OCI-LY7 (cell line): ENCODE results near the gene UTS2R. TPM values are rescaled to one million over a fixed set of nuclear protein-coding genes. Genes with fewer than 3 reads are reported as not detected.

Source experiments
- BruUV-seq: library from RNA; stranded (reverse); fragments of 400-500 nt; replicated peaks from 2 replicates; lab custom pipeline; 2021; lab: Mats Ljungman, UMichigan
- CTCF ChIA-PET: fragments of 300-600 bp; sonication (Branson Sonifier 250); formaldehyde crosslinking; loops from one replicate; lab custom pipeline; 2022; ENCODE audit warnings: antibody characterized with exemption; ENCODE audit not compliant: unreplicated experiment; lab: Charles Lee
- POLR2A ChIA-PET: fragments of 300-600 bp; sonication (Branson Sonifier 250); formaldehyde crosslinking; loops from one replicate; lab custom pipeline; 2022; ENCODE audit warnings: antibody characterized with exemption; lab: Charles Lee
- DNase-seq: peaks from one replicate; pipeline ENCODE4 v3.0.0-alpha.2; 2015; ENCODE audit warnings: low spot score
- H2AFZ ChIP-seq: fragments of 200-600 bp; sonication (generic), shearing (Covaris generic); 2 replicates; pipeline ENCODE4 v1.6.1; 2014; ENCODE audit warnings: mild to moderate bottlenecking, antibody characterized with exemption, low read length, moderate library complexity
- H3K27ac ChIP-seq: fragments of 200-600 bp; sonication (generic); 2 replicates; pipeline ENCODE4 v1.5.1; 2014; ENCODE audit warnings: mixed run types, low read depth, mild to moderate bottlenecking, moderate library complexity, low read length, inconsistent platforms; ENCODE audit not compliant: poor library complexity, severe bottlenecking
- H3K36me3 ChIP-seq: fragments of 200-600 bp; sonication (generic); 2 replicates; pipeline ENCODE4 v1.6.1; 2014; ENCODE audit warnings: mild to moderate bottlenecking, antibody characterized with exemption, low read length, moderate library complexity, mixed read lengths; ENCODE audit not compliant: insufficient read depth
- H3K4me1 ChIP-seq: fragments of 200-600 bp; sonication (generic); 2 replicates; pipeline ENCODE4 v1.5.1; 2014; ENCODE audit warnings: mild to moderate bottlenecking, low read length; ENCODE audit not compliant: insufficient read depth, poor library complexity, severe bottlenecking
- H3K4me2 ChIP-seq: fragments of 200-600 bp; sonication (generic); 2 replicates; pipeline ENCODE4 v1.6.1; 2014; ENCODE audit warnings: mild to moderate bottlenecking, low read length
- H3K4me3 ChIP-seq: fragments of 200-600 bp; sonication (generic); 2 replicates; pipeline ENCODE4 v1.5.1; 2014; ENCODE audit warnings: mild to moderate bottlenecking, low read depth, low read length; ENCODE audit not compliant: poor library complexity, severe bottlenecking
- H3K79me2 ChIP-seq: fragments of 200-600 bp; sonication (generic); 2 replicates; pipeline ENCODE4 v1.6.1; 2016; ENCODE audit warnings: low read depth, mild to moderate bottlenecking, low read length, moderate library complexity, mixed read lengths; ENCODE audit not compliant: insufficient read depth
- H3K9me2 ChIP-seq: fragments of 200-600 bp; sonication (generic); 2 replicates; pipeline ENCODE4 v1.6.1; 2016; ENCODE audit warnings: mild to moderate bottlenecking, low read length, mixed read lengths; ENCODE audit not compliant: insufficient read depth
- H3K9me3 ChIP-seq: fragments of 200-600 bp; sonication (generic); 2 replicates; pipeline ENCODE4 v1.6.1; 2014; ENCODE audit warnings: mild to moderate bottlenecking, mixed run types, low read length, mixed read lengths
- H4K20me1 ChIP-seq: fragments of 200-600 bp; sonication (generic); 2 replicates; pipeline ENCODE4 v1.6.1; 2014; ENCODE audit warnings: mild to moderate bottlenecking, antibody characterized with exemption, low read length, moderate library complexity, mixed read lengths; ENCODE audit not compliant: insufficient read depth
- EZH2phosphoT487 ChIP-seq: fragments of 200-600 bp; sonication (generic); IDR thresholded peaks from 2 replicates; pipeline ENCODE4 v1.6.1; 2018; ENCODE audit warnings: low read depth, borderline replicate concordance, mild to moderate bottlenecking, mixed run types, antibody characterized with exemption, low read length, moderate library complexity, mixed read lengths
- intact Hi-C: fragments of 100-400 bp; cut with micrococcal nuclease; formaldehyde crosslinking; loops from one replicate; pipeline ENCODE4 v1.10.0; 2022; ENCODE audit not compliant: unreplicated experiment
- total RNA-seq, 2 experiments: library from RNA; depleted of rRNA in 1 of 2; stranded (reverse); fragments of >200 nt in 1 of 2; shearing (Covaris generic) in 1 of 2; gene quantifications; 2 replicates each; pipeline ENCODE4 v1.2.3, GENCODE V29; 2014 to 2022
- TF ChIP-seq, protein P1 (sequence below): fragments of 200-600 bp; sonication (generic); conservative IDR thresholded peaks from 2 replicates; pipeline ENCODE4 v1.5.1; 2014; ENCODE audit warnings: mild to moderate bottlenecking, antibody characterized with exemption, low read length, moderate library complexity, mixed read lengths

The UTS2R gene
- total RNA-seq, 2 experiments from 2014 or later: 17.4 to 36.3 TPM

DNA sequence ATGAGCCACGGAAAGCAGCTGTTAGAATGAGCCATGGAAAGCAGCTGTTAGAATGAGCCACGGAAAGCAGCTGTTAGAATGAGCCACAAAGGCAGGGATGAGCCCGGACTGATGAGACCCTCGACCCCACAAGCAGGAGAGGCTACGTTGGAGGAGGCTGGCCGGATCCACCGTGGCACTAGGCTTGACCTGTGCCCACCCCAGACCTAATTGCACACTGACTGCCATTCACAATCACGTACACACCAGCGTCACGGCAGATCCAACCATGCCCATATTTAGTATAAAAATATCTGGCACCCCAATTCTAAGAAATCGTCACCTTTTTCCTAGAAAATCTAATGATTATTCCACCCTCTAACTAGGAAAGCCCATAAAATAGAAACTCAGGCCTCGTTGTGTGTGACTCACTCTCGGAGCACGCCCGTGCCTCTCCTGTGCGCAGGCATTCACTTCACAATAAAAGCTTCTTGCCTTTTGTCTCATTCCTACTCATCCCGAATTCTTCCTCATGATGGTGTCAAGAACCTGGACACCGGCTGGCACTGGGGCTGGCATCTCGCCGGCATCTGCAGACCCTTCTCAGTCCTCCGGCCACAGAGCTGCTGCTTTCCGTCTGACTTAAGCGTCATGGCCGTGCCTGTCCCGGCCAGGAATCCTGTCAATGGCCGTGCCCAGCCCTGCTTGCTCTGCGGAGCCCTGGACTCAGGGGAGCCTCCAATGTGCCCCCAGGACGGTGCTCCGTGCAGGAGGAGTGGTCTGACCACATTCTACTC is 32.5 kb upstream of the UTS2R start:
- H3K27ac ChIP-seq: no peak overlapping the region
- H3K9me3 ChIP-seq: no peaks in the 10 kb centered on the region
- no peak overlapping the region for H3K4me3 ChIP-seq
- intact Hi-C loops: no loop called here
- no peak for DNase-seq
- no peaks in the 10 kb centered on the region for H4K20me1 ChIP-seq
- H2AFZ ChIP-seq: no peak overlapping the region
- no peaks in the 10 kb centered on the region for H3K9me2 ChIP-seq
- ChIA-PET CTCF (no interaction called here), POLR2A (no interaction called here)
- no TSS peak for BruUV-seq
- no peak overlapping the region for H3K4me2 ChIP-seq
- no peaks in the 10 kb centered on the region for H3K36me3 ChIP-seq
- H3K4me1 ChIP-seq: peaks cover 25% of the 10 kb centered on the region
- TF ChIP-seq EZH2phosphoT487: no peak
- TF ChIP-seq, protein P1, sequence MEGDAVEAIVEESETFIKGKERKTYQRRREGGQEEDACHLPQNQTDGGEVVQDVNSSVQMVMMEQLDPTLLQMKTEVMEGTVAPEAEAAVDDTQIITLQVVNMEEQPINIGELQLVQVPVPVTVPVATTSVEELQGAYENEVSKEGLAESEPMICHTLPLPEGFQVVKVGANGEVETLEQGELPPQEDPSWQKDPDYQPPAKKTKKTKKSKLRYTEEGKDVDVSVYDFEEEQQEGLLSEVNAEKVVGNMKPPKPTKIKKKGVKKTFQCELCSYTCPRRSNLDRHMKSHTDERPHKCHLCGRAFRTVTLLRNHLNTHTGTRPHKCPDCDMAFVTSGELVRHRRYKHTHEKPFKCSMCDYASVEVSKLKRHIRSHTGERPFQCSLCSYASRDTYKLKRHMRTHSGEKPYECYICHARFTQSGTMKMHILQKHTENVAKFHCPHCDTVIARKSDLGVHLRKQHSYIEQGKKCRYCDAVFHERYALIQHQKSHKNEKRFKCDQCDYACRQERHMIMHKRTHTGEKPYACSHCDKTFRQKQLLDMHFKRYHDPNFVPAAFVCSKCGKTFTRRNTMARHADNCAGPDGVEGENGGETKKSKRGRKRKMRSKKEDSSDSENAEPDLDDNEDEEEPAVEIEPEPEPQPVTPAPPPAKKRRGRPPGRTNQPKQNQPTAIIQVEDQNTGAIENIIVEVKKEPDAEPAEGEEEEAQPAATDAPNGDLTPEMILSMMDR: no peak
- H3K79me2 ChIP-seq: no peaks in the 10 kb centered on the region

DNA sequence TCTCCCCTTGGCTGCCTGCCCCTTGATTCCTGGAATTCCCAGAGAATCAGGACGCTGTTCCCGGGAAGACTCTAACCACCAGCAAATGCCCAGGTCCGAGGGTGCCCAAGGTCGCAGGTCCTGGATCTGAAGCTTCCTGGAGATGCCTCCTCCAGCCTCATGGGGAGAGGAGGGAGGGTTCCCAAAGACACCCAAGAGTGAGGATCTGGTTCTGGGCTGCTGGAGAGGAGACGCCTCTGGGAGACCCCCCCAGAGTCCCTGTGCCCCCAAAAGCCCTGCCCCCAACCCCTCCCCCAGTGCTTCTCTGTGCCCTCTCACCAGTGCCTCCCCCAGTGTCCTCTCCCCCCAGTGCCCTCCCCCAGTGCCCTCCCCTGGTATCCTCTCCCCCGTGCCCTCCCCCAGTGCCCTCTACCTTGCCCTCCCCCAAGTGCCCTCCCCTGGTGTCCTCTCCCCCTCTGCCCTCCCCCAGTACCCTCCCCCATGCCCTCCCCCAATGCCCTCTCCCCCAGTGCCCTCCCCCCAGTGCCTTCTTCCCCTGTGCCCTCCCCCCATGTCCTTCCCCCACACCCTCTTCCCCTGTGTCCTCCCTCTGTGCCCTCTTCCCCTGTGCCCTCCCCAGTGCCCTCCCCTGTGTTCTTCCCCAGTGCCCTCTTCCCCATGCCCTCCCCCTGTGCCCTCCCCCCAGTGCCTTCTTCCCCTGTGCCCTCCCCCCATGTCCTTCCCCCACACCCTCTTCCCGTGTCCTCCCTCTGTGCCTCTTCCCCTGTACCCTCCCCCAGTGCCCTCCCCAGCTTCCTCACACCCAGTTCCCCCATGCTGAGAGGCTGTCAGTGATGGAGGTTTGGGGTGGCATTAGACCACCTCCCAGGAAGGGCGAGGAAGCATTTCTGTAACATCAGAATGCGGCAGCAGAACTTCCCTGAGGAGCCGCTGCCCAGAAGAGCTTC is 31.7 kb upstream of the UTS2R start:
- intact Hi-C loops: no loop called here
- no peak overlapping the region for H3K4me2 ChIP-seq

More for the DNA sequence above, 31.7 kb upstream of the UTS2R start:
- H2AFZ ChIP-seq: no peak overlapping the region
- BruUV-seq: no TSS peak
- no peaks in the 10 kb centered on the region for H3K9me3 ChIP-seq
- no peak overlapping the region for H3K4me3 ChIP-seq
- H3K4me1 ChIP-seq: peaks cover 25% of the 10 kb centered on the region
- CTCF ChIA-PET: no interaction called here
- H4K20me1 ChIP-seq: no peaks in the 10 kb centered on the region
- no peaks in the 10 kb centered on the region for H3K9me2 ChIP-seq
- no peaks in the 10 kb centered on the region for H3K79me2 ChIP-seq
- TF ChIP-seq EZH2phosphoT487: no peak
- TF ChIP-seq, protein P1: no peak
- H3K36me3 ChIP-seq: no peaks in the 10 kb centered on the region
- no peak overlapping the region for H3K27ac ChIP-seq
- no peak for DNase-seq
- POLR2A ChIA-PET: no interaction called here
